ENCODE results near the gene GALNT13. TPM values are rescaled to one million over a fixed set of nuclear protein-coding genes. Genes with fewer than 3 reads are reported as not detected.

Gene GALNT13
- total RNA-seq, 1 donor from 2014 or later, result 0.25 TPM

DNA sequence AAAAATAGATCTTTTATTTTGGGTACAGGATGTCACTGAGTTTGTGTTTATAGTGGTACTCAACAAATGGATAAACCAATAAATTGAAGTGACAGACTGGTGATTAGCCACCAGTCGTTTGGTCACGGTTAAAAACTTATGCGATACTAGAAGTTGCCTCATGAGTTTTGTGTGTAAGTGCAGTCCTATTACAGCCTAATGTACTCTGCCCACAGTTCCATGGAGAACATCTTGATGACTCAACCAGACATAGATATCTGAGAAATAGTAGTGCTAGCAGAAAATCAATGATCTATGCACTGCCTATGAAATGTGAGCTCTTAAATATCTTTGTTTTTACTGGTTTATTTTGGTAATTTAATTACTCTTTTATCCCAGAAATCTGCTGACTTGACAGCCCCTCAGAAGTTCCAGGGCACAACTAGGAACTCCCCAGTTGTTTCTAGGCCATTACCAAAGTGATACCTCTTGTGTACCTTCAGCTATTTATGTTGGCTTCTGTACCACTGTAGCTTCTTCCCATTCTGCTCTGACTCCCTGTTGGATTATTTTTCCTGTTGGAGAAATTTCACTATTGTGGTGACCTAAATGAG lies 617.6 kb downstream of the GALNT13 start:
- intact Hi-C loops (cut with DNase I), result no loop called here
- Histone ChIP-seq H3K4me1 (no peaks in the 10 kb centered on the region), H3K4me3 (no peak overlapping the region), H3K27me3 (no peaks in the 10 kb centered on the region), H3K9me3 (no peaks in the 10 kb centered on the region), H3K27ac (no peak overlapping the region), H3K36me3 (no peaks in the 10 kb centered on the region)
- DNase-seq (ENCODE audit: extremely low spot score in 2 of 2), result no peak
- no peak for TF ChIP-seq POLR2A (IDR thresholded peaks at IDR 0.05)
- TF ChIP-seq, protein P1, sequence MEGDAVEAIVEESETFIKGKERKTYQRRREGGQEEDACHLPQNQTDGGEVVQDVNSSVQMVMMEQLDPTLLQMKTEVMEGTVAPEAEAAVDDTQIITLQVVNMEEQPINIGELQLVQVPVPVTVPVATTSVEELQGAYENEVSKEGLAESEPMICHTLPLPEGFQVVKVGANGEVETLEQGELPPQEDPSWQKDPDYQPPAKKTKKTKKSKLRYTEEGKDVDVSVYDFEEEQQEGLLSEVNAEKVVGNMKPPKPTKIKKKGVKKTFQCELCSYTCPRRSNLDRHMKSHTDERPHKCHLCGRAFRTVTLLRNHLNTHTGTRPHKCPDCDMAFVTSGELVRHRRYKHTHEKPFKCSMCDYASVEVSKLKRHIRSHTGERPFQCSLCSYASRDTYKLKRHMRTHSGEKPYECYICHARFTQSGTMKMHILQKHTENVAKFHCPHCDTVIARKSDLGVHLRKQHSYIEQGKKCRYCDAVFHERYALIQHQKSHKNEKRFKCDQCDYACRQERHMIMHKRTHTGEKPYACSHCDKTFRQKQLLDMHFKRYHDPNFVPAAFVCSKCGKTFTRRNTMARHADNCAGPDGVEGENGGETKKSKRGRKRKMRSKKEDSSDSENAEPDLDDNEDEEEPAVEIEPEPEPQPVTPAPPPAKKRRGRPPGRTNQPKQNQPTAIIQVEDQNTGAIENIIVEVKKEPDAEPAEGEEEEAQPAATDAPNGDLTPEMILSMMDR (IDR thresholded peaks at IDR 0.05), result no peak
- no peak for TF ChIP-seq POLR2AphosphoS5 (IDR thresholded peaks at IDR 0.05; ENCODE audit: insufficient read depth in 1 of 2, low read depth in 1 of 2)

DNA sequence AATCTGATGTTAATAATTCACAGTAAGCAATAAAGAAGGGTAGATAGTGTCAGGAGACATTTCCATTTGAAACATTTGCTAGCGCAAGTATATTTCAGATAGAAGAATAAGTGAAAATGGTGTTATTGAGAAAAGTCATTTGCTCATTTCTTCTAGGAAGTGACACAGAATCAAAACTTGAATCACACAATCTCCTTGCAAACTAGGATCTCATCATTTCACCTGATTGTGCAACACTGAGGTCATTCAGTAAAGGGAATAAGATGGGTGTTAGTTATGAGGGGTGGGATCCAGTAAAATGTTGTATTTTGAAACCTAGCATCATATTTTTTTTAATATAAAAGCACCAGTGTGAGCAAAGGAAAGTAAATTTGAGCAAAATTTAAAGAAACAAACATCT lies 618.8 kb downstream of the GALNT13 start:
- Histone ChIP-seq H3K4me3 (no peak overlapping the region), H3K4me1 (no peaks in the 10 kb centered on the region), H3K27ac (no peak overlapping the region), H3K9me3 (no peaks in the 10 kb centered on the region), H3K36me3 (no peaks in the 10 kb centered on the region), H3K27me3 (no peaks in the 10 kb centered on the region)
- no peak for DNase-seq (ENCODE audit: extremely low spot score in 2 of 2)
- intact Hi-C loops (cut with DNase I), result no loop called here
- TF ChIP-seq POLR2AphosphoS5 (IDR thresholded peaks at IDR 0.05; ENCODE audit: insufficient read depth in 1 of 2, low read depth in 1 of 2) (no peak), POLR2A (IDR thresholded peaks at IDR 0.05) (no peak)
- TF ChIP-seq, protein P1 (IDR thresholded peaks at IDR 0.05), result no peak

DNA sequence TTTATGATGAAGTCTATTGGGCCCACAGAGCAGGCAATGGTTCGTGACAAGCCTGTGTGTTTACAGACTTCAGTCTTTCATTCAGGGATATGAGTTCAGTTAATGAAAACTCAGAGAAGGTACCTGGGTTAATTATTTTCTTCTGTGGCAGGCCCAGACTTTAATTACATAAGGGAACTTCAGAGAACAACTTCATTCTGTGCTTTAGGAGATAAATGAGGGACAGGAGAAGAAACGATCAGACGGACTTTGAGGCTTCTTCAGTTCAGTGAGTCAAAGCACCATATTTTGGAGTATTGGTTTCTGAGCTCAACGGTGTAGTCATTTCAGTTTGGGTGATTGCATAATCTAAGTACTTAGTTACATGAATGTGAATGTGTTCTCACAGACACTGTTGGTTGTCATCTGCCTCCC lies 623.7 kb downstream of the GALNT13 start:
- H3K4me3 ChIP-seq, result no peak overlapping the region
- TF ChIP-seq, protein P1 (IDR thresholded peaks at IDR 0.05), result no peak
- TF ChIP-seq POLR2AphosphoS5 (IDR thresholded peaks at IDR 0.05; ENCODE audit: insufficient read depth in 1 of 2, low read depth in 1 of 2), result no peak
- no peak for TF ChIP-seq POLR2A (IDR thresholded peaks at IDR 0.05)
- H3K27me3 ChIP-seq, result no peaks in the 10 kb centered on the region
- DNase-seq (ENCODE audit: extremely low spot score in 2 of 2), result no peak
- no peaks in the 10 kb centered on the region for H3K36me3 ChIP-seq
- H3K27ac ChIP-seq, result no peak overlapping the region
- H3K4me1 ChIP-seq, result no peaks in the 10 kb centered on the region
- intact Hi-C loops (cut with DNase I), result no loop called here
- H3K9me3 ChIP-seq, result no peaks in the 10 kb centered on the region

DNA sequence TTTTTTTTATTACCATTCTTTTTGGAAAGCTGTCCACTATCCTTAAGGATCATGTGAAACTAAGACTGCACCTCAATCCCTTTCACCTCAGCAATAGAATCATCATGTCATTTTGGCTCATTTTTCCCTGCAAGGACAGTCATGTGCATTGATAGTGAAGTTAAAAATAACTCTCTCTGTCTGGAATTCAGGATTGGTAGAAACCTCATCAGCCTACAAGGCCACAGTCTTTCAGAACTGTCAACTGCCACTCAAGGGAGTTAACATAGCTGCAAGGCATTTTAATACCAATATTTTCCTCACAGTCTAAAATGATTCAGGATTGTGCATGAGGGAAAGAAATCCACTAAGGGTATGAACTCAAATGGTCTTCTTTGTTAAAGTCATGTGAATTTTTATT lies 625.3 kb downstream of the GALNT13 start:
- TF ChIP-seq POLR2AphosphoS5 (IDR thresholded peaks at IDR 0.05; ENCODE audit: insufficient read depth in 1 of 2, low read depth in 1 of 2) (no peak), POLR2A (IDR thresholded peaks at IDR 0.05) (no peak)
- TF ChIP-seq, protein P1 (IDR thresholded peaks at IDR 0.05), result no peak
- intact Hi-C loops (cut with DNase I), result no loop called here
- Histone ChIP-seq H3K27ac (no peak overlapping the region), H3K27me3 (no peaks in the 10 kb centered on the region), H3K36me3 (no peaks in the 10 kb centered on the region), H3K4me3 (no peak overlapping the region), H3K4me1 (no peaks in the 10 kb centered on the region), H3K9me3 (no peaks in the 10 kb centered on the region)
- no peak for DNase-seq (ENCODE audit: extremely low spot score in 2 of 2)
